ENCODE data around the gene PRKACA.
A peak's percentile ranks its signal among the peaks of the same experiment; 100 is the strongest.

Gene PRKACA

DNA sequence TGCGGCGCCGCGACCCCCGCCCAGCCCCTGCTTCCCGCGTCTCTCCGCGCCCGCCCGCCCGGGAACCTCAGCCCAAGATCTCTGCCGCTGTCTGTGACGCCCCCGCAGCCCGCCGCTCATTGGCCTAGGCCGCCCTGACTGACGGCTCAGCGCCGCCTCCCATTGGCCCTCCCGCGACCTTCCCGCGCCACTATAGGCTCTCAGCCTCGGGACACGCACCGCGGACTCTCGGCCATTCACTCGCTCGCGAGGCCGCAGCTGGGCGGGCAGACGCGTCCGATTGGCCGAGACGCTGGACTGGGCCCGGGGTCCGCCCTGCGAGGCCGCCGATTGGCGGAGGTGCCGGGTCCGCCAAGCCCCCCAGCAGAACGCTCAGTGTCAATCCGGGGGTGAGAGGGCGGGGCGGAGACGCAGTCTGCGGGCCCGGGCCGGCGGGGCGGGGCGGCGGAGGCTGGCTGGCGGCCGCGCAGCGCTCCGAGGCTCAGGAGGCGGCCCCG is at the start of gene PRKACA:
Gene PRKACA, minus strand, starts transcription at position 95 of the 497 bp plus-strand sequence. CDS start 215 bp downstream, outside the sequence.
- DNase-seq (ENCODE audit: low spot score), result peak; percentile 99

GRCh38 chr19:14166999-14167575 is 49.5 kb upstream of the PRKACA start:
- DNase-seq (ENCODE audit: low spot score), result no peak

- DNase-seq (ENCODE audit: low spot score), result no peak
These were observed 48.6 kb upstream of the PRKACA start for GRCh38 chr19:14165990-14166830.

DNA sequence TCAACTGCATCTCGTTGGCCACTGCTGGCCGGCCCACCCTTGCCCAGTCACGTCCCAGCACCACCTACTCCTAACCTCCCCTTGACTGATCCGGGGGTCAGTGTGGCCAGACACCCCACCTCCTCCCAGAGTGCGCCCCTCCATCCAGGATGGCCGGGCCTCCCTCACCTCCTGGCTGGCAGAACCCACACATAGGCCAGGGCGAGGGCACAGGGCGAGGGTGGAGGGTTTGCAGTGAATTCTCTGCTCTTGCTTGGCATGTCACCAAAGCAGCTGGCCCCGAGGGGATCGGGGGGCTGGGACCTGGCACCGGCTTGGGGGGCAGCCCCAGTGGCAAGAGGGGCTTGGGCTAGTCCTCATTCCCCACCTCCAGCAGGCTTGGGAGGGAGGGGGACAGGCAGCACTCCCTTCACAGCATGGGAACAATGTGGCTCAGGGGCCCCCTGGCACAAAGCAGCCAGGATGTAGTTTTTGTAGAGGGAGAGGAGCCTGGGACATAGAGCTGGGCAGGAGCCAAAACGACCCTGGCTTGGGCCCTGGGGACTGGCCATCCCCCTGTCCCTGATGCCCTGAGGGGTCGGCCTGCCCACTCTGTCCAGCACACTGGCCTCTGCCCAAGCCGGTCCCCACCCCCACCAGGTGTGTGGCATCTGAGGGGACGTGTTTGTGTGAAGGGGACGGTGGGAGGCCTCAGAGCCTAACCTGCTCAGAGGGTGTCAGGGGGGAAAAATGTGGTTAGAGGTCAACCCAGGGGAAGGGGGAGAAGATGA is 47.3 kb upstream of the PRKACA start:
- no peak for DNase-seq (ENCODE audit: low spot score)

DNA sequence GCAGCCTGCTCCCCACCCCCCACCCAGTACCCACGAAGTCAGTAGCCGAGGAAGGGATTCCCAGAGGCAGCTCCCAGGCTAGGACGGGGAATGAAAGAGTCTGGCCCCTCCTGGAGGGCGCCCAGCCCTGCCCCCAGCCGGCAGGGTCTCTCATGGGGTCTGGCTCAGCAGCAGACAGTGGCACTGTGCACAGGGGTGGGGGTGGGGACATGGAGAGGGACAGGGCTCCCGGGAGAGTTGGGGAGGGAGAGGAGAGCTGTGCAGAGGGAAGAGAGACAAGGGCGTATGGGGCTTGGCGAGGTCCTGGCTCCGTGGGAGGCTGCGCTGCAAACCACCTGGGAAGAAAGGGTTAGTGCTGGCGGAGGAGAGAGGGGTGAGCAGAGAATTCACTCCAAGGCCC is 46.5 kb upstream of the PRKACA start:
- DNase-seq (ENCODE audit: low spot score), result no peak

GRCh38 chr19:14162871-14163297 is 45.3 kb upstream of the PRKACA start:
- DNase-seq (ENCODE audit: low spot score), result no peak

- DNase-seq (ENCODE audit: low spot score), result no peak
These were observed 43.7 kb upstream of the PRKACA start for GRCh38 chr19:14161305-14161704.

DNA sequence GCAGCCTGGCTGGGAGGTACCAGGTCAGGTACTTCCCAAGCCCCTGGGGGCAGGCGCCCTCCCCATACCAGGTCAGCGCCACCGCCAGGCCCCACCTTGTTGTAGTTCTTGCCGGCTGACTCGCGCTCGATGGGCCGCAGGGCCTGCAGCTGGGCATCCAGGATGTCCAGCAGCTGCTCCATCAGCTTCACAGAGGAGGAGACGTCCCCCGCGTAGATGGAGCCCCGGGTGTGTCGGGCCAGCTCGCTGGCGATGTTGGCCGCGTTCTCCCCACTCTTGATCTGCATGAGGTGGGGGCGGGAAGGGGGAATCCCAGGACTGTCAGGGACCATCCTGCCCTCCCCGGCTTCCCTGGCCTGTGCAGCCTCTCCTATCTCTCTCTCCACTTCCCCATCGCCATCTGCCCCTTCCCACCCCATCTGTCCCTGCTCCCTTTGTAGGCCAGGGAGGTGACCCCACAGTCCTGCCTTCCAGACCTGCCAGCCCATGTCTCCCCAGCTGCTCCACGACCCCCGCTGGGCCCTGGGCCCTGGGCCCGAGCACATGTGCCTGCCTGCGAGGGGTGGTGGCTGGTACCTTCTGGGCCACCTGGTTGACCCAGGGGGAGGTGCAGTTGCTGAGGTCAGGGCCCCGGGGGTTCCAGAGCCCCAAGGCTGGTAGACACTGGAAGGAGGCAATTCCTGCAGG is 42.6 kb upstream of the PRKACA start:
- no peak for DNase-seq (ENCODE audit: low spot score)

DNA sequence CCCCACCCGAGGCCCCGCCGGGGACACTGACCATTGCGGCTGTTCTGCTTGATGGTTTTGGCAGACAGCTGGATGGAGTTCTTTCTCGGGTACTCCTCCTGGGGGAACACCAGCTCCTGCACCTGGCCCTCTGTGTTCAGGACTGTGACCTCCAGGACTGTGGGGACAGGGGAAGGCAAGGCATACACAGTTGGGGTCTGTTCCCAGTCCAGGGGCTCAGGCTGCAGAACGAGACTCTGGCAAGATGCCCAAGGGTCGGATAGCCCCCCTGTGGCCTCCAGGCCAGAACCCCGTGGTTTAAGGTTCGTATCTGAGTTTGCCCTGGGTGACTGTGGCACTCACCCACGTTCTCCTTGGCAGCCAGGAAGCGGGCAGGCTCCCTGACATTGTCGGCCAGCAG is 41.5 kb upstream of the PRKACA start:
- DNase-seq (ENCODE audit: low spot score), result no peak

DNA sequence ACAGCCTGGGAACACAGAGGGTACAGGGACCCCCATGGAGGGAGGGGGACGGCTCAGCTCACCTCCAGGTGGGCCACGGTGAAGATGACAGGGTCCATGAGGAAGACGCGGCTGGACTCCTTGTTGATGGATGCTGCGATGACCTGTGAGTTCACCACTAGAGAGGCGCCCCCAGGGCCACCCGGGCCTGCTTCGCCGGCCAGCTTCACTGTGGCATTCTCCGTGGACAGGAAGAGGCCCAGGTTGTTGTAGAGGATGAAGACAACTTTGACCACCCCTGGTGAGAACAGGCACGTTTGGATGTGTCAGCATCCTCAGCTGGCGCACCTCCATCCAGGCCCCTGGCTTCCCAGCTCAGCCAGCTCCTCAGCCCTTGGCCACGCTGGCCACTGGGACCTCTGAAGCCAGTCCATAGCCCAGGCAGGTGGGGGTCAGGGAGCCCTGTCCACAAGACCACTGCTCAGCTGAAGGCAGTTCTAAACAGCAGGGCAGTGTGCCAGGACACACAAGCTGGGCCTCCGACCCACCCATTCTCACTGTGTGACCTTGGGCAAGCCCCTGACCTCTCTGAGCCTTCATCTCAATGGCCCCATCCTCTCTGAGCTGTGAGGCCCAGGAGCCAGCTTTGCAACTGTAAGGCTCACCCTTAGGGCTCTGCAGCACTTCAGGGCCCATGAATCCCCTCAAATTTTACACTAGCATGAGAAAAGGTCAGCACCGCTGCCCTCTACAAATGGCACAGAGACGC is 40.9 kb upstream of the PRKACA start:
- no peak for DNase-seq (ENCODE audit: low spot score)

- no peak for DNase-seq (ENCODE audit: low spot score)
These were observed 39.6 kb upstream of the PRKACA start for GRCh38 chr19:14156971-14157717.

GRCh38 chr19:14156122-14156521 is 38.6 kb upstream of the PRKACA start:
- no peak for DNase-seq (ENCODE audit: low spot score)

- no peak for DNase-seq (ENCODE audit: low spot score)
These were observed 37.8 kb upstream of the PRKACA start for GRCh38 chr19:14155371-14155770.

- no peak for DNase-seq (ENCODE audit: low spot score)
These were observed 35.2 kb upstream of the PRKACA start for GRCh38 chr19:14152713-14153112.

DNA sequence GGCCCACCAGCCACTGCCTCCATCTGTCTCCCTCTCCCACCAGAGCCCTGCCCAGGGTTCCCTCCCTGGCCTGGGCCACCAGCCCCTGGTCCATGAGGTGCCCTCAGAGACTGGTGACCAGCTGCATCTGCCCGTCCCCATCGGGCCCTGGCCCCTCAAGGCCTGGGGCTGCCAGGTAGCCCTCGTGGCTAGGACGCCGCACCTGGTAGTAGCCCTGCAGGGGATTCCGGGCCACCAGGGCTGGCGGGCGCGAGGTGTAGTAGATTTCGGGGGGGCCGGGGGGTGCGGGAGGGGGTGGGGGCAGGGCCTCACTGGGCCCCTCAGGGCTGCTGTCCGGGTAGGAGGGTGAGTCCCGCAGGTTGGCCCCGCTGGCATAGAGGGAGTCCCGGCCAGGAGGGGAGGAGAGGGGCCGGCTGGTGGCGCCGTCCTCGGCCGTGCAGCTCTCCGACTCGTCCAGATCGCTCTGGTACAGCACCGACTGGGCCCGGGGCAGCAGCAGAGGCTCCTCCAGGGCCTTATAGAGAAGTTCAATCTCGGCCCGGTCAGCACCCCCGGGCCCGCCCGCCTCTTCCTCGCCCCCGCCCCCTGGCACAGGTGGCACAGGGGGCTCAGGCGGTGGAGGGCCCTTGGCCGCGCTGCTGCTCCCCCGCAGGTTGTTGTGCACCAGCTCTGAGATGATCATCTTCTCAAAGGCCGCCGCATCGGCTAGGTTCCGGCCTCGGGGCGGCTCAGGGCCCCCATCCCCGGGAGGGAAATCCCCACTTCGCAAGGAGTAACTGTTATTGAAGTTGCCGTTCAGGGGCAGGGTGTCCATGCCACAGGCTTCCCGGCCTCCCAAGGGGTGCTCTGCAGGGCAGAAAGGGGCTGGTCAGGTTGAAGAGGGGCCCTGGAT is 33.5 kb upstream of the PRKACA start:
- DNase-seq (ENCODE audit: low spot score), result no peak

DNA sequence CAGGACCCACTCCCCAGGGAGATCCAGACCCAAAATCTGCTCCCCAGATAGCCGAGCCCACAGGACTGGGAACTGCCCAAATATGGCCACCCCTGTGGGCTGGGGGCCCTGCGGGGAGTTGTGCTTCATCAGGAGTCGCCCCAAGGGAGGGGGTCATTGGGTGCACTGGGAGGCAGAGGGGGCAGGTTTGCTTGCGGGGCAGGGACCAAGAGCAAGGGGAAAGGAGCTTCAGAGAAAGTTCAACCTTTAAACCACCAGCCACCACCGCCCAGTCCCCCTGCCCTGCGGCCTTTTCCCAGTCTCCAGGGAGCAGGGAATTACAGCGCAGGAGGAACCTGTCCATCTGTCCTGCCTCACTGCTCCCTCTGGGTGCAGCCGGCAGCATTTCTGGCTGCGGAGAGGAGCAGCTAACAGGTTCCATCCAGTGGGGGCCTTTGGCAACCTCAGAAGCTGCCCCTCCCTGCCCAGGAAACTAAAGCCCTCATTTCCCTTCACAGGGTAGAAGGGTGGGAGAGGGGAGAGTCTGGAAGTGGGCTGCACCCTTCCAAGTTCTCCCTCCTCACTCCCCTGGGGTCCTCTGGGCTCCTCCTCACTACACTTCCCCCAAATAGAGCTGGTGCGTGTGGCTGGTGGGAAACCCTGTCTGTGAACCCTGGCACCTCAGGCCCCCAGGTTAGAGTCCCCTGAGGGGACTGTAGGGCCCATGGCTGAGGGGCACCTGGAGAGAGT is 32.6 kb upstream of the PRKACA start:
- DNase-seq (ENCODE audit: low spot score), result no peak

DNA sequence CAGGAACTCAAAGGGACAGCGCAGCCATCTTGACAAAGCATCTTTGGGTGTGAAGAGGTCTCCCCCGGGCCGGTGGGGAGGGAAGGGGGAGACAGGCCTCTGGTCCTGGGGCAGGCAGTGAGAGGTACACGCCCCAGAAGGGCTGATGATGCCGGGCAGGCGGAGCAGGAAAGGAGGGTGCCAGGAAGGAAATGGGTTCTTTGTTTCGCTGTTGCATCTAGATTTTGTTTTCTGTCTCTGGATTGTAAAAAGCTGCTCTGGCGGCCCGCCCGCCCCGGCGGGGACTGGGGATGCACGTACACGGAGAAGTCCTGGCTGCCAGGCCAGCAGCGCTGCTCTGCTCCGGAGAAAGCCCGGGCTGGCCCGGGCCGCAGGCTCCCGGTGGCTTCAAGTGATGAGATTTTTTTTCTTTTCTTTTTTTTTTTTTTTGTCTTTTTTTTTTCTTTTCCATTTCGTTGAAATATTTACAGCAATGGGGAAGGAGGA is 32.0 kb upstream of the PRKACA start:
- DNase-seq (ENCODE audit: low spot score), result peak; percentile 89

- DNase-seq (ENCODE audit: low spot score), result no peak
These were observed 31.3 kb upstream of the PRKACA start for GRCh38 chr19:14148751-14149410.
